Esophagus muscularis mucosa (tissue), 4 donors: Measurements from ENCODE around the gene TMEM150B. TPM values are rescaled to one million over a fixed set of nuclear protein-coding genes. Genes with fewer than 3 reads are reported as not detected.

Experiments used
- DNase-seq: peaks from one replicate; pipeline ENCODE4 v3.0.0-alpha.2; 2017; ENCODE audit errors: extremely low spot score
- H3K27ac ChIP-seq, 4 donors: fragments of 200-600 bp; sonication (generic); replicated peaks in 1 of 4; 1 replicate in 3 of 4; 2 replicates in 1 of 4; pipeline ENCODE4 v1.5.1; 2016 to 2019; ENCODE audit warnings: mild to moderate bottlenecking in 1 of 4
- H3K27me3 ChIP-seq, 4 donors: fragments of 200-600 bp; sonication (generic); one replicate each; pipeline versions ENCODE4 v1.5.1 to v1.6.0; 2016 to 2019
- H3K36me3 ChIP-seq, 4 donors: fragments of 200-600 bp; sonication (generic); one replicate each; pipeline ENCODE4 v1.5.1; 2016 to 2019
- H3K4me1 ChIP-seq, 4 donors: fragments of 200-600 bp; sonication (generic); one replicate each; pipeline ENCODE4 v1.5.1; 2016 to 2019
- H3K4me3 ChIP-seq, 4 donors: fragments of 200-600 bp; sonication (generic); 1 replicate in 2 of 4; 2 replicates in 2 of 4; pipeline ENCODE4 v1.5.1; 2016 to 2019; ENCODE audit warnings: mild to moderate bottlenecking in 4 of 4, moderate library complexity in 1 of 4
- H3K9me3 ChIP-seq, 4 donors: fragments of 200-600 bp; sonication (generic); 1 replicate in 3 of 4; 2 replicates in 1 of 4; pipeline ENCODE4 v1.5.1; 2016 to 2019
- CTCF ChIP-seq, 3 experiments: fragments of 200-600 bp in 2 of 3; fragments of 450-650 bp in 1 of 3; sonication (generic) in 2 of 3; IDR thresholded peaks; one replicate each; pipeline ENCODE4 v1.5.1; 2017 to 2019; ENCODE audit warnings: antibody characterized with exemption in 3 of 3, mild to moderate bottlenecking in 2 of 3, moderate library complexity in 1 of 3
- EP300 ChIP-seq: sonication (generic); formaldehyde crosslinking; IDR thresholded peaks from one replicate; pipeline ENCODE4 v1.6.1; 2017; ENCODE audit warnings: antibody characterized with exemption
- POLR2A ChIP-seq: fragments of 450-650 bp; IDR thresholded peaks from one replicate; pipeline ENCODE4 v1.6.1; 2017; ENCODE audit warnings: antibody characterized with exemption, moderate library complexity, mild to moderate bottlenecking, low read depth
- POLR2AphosphoS5 ChIP-seq, 2 donors: sonication (generic); formaldehyde crosslinking; IDR thresholded peaks; one replicate each; pipeline ENCODE4 v1.6.1; 2017; ENCODE audit warnings: antibody characterized with exemption in 2 of 2
- WGBS: methylation state at CpG from one replicate; pipeline ENCODE4 v1.1.5; 2018; 5-methylcytosine and 5-hydroxymethylcytosine counted together
- intact Hi-C: fragments of 100-400 bp; cut with DNase I; formaldehyde crosslinking; loops from one replicate; pipeline ENCODE4 v1.15.1; 2023
- total RNA-seq, 4 donors: library from RNA; depleted of rRNA; stranded (reverse); fragments of >200 nt; gene quantifications; one replicate each; pipeline versions ENCODE4 v1.1.0 to v1.2.1, GENCODE V29; 2016

The TMEM150B gene
- total RNA-seq, 4 donors from 2014 or later: 0.83 to 5.2 (median 2.7) TPM

- 32% methylated on average over 12 of the region's 13 CpGs for WGBS
- H3K27ac ChIP-seq: no peak overlapping the region
- H3K4me3 ChIP-seq: no peak overlapping the region
- H3K9me3 ChIP-seq: no peaks in the 10 kb centered on the region
- TF ChIP-seq EP300 (no peak), CTCF (IDR thresholded peaks at IDR 0.05) (no peak)
- no peaks in the 10 kb centered on the region for H3K36me3 ChIP-seq
- H3K27me3 ChIP-seq: peaks cover 11 to 80% (median 44%) of the 10 kb centered on the region in 4 donors
- no peak for DNase-seq
- intact Hi-C loops: no loop called here
- H3K4me1 ChIP-seq: peaks cover 18 to 23% (median 20%) of the 10 kb centered on the region in 4 donors
Observed at GRCh38 chr19:55355213-55355821, 30.2 kb upstream of the TMEM150B start.

GRCh38 chr19:55354698-55355212 lies 29.6 kb upstream of the TMEM150B start, which contains the start of gene COX6B2:
TSS of gene COX6B2 (minus strand) at chr19:55354719. CDS start at chr19:55354521, 198 bp downstream.
- Histone ChIP-seq H3K4me3 (peak within 1 kb of the TSS; percentile 41 to 63 (median 46)), H3K4me1 (peaks cover 18 to 23% (median 20%) of the 10 kb centered on the region in 4 donors), H3K27me3 (peaks cover 11 to 85% (median 46%) of the 10 kb centered on the region in 4 donors), H3K9me3 (no peaks in the 10 kb centered on the region), H3K36me3 (no peaks in the 10 kb centered on the region), H3K27ac (no peak within 1 kb of the TSS)
- 0% methylated on average over 4 of the region's 43 CpGs for WGBS
- TF ChIP-seq POLR2AphosphoS5 (IDR thresholded peaks at IDR 0.05) (no peak), POLR2A (no peak), EP300 (no peak), CTCF (IDR thresholded peaks at IDR 0.05) (no peak)
- no peak for DNase-seq
- intact Hi-C loops: no loop called here

- intact Hi-C loops: no loop called here
- no peak for DNase-seq
- peak overlapping the region; percentile 41 to 63 (median 46) for H3K4me3 ChIP-seq
- 9% methylated on average over 16 of the region's 72 CpGs for WGBS
- TF ChIP-seq CTCF (IDR thresholded peaks at IDR 0.05) (no peak), EP300 (no peak), POLR2AphosphoS5 (IDR thresholded peaks at IDR 0.05) (no peak), POLR2A (no peak)
- H3K4me1 ChIP-seq: peaks cover 18 to 23% (median 20%) of the 10 kb centered on the region in 4 donors
- peaks cover 11 to 91% (median 46%) of the 10 kb centered on the region in 4 donors for H3K27me3 ChIP-seq
- H3K27ac ChIP-seq: no peak overlapping the region
- H3K9me3 ChIP-seq: no peaks in the 10 kb centered on the region
- H3K36me3 ChIP-seq: no peaks in the 10 kb centered on the region
Observed at GRCh38 chr19:55353803-55354697, 28.9 kb upstream of the TMEM150B start.

- DNase-seq: no peak
- Histone ChIP-seq H3K9me3 (no peaks in the 10 kb centered on the region), H3K27me3 (peaks cover 11 to 88% (median 46%) of the 10 kb centered on the region in 4 donors), H3K4me1 (peaks cover 18 to 23% (median 20%) of the 10 kb centered on the region in 4 donors), H3K27ac (no peak overlapping the region), H3K36me3 (peaks cover 0 to 3% (median 0%) of the 10 kb centered on the region in 4 donors), H3K4me3 (peak overlapping the region; percentile 41 to 63 (median 46))
- TF ChIP-seq EP300 (no peak), POLR2A (no peak), POLR2AphosphoS5 (IDR thresholded peaks at IDR 0.05) (no peak), CTCF (IDR thresholded peaks at IDR 0.05) (no peak)
- WGBS: 5% methylated on average over 20 of the region's 24 CpGs
- intact Hi-C loops: no loop called here
Observed at GRCh38 chr19:55353356-55353802, 28.2 kb upstream of the TMEM150B start.
